IPS DF 4.7 (cell line): ENCODE measurements around the gene PTPRJ.
A peak's percentile ranks its signal among the peaks of the same experiment; 100 is the strongest.
"Not testable (repeated sequence)": the region's sequence is repeated elsewhere in the genome, so short reads cannot be mapped to it uniquely, and the experiment has no call there.

Experiments used
- DNase-seq: peaks from one replicate; pipeline ENCODE4 v3.0.0-alpha.2; 2013; ENCODE audit warnings: low spot score; ENCODE audit errors: extremely low read depth

Gene PTPRJ

DNA sequence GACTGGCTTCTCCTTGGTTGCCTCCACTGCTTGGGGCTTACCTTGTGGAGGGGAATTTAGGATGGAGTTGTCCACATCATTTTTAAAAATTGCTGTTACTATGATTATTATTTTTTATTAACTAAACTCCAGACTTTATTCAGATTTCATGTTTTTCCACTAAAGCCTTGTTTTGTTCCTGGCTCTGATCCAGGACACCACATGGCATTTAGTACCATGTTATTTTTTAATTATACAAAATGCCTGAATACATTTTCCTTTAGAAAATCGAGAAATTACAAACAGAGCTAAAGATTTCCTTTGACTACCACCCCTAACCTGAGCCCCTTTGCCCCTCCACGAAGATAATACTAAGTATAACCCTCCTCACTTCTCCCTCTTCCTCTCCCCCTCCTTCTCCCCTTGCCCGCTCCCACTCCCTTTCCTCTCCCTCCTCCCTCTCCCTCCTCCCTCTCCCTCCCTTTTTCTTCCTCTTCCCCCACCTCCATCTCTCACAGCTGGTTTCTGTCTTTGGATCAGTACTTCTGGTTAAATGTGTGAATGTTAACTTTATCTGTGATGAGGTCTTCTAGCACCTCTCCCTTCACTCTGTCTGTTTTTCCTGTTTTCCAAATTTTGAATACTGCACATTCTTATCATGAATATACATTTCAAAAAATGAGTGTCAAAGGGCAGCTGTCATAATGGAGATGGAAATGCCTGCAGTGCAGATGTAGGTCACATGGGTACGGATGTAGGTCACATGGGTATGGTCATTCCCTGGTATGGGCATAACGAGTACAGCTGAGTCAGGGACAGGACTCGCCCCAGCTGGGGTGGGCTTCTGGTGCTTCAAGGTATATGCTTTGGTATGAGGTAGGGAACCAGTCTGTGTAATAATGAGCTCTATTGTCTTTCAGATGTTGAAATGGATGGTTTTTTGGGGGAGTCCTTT, 181.9 kb downstream of the PTPRJ start:
- DNase-seq = no peak

DNA sequence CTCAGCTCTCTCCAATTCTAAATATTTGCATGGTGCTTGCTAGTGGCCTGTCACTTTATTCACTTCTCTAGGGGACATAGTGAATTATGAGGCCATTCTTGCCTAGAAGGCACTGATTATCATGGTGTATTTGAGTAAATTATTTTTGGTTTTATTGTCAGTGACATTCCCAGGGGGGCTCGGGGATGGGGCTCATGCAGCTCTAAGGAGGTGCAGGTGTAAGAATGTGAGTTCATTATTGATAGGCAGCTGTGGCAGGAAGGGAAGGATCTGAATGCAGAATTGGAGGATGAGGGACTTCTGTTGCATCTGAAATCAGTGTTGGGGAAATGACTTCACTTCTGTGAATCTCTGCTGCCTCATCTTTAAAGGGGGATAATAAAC, 182.5 kb downstream of the PTPRJ start:
- no peak for DNase-seq

DNA sequence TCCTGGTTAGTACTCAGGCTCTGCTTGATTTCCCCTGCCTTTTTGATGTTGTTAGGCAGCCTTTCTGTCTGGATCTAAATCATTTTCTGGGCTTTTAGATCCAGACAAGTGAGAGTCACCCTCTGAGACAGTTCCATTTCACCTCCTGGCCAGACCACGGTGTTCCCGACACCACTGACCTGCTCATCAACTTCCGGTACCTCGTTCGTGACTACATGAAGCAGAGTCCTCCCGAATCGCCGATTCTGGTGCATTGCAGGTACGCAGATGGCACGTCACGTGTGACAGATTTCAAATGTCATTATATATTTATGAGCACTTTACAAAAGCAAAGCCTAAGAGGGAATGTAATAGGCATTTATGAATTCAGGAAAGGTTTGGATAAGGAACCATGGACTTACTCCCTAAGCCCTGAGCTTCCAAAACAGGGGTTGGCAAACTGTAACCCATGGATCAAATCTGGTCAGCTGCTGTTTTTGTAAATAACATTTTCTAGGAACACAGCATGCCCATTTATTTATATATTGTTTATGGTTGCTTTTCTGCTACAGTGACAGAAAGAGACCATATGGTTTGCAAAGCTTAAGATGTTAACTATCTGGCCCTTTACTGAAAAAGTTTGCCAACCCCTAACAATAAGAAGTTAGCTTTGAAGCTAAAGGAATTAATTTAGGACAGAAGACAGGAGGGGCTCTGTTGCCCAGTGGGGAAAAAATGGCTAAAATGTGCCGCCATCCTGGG, 183.2 kb downstream of the PTPRJ start:
- DNase-seq = no peak

DNA sequence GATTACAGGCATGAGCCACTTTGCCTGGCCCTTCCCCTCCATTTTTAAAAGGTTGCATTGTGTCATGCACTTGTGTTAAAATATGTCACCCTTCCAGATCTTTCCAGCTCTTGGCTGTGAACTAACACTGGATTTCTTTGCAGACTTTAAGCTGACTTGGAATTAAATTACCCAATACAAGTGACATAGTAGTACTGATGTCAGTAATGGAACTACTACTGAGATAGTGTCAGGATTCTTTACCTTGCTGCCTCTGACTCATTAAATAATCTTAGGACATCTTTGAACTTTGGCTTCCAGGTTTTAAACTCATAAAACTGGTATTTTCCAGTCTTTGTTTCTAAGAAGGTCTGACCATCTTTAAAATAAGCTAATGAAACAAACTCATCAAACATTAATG, 184.5 kb downstream of the PTPRJ start:
- no peak for DNase-seq

DNA sequence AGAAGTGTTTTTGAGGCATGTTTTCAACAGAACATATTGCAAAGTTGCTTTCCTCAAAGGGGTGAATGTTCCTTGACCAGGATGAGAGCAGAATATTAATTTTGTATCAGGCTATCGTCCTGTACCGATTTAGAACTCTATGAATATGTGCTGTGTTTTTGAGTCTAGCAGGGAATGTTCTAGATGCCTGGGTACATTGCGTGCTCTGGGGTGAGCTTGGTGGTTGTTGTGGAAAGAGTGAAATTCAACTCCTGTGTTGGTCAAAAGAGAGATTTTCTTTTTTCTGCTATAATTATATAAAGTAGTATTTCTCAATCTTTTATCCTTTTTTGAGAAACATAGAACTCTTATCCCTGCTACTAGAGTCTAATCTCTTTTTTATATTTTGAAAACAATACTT, 185.1 kb downstream of the PTPRJ start:
- DNase-seq = no peak

DNA sequence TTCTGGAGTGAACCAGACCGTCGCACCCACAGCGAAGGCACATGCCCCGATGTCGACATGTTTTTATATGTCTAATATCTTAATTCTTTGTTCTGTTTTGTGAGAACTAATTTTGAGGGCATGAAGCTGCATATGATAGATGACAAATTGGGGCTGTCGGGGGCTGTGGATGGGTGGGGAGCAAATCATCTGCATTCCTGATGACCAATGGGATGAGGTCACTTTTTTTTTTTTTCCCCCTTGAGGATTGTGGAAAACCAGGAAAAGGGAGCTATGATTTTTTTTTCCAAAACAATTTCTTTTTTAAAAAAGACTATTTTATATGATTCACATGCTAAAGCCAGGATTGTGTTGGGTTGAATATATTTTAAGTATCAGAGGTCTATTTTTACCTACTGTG, 187.0 kb downstream of the PTPRJ start:
- DNase-seq = no peak

DNA sequence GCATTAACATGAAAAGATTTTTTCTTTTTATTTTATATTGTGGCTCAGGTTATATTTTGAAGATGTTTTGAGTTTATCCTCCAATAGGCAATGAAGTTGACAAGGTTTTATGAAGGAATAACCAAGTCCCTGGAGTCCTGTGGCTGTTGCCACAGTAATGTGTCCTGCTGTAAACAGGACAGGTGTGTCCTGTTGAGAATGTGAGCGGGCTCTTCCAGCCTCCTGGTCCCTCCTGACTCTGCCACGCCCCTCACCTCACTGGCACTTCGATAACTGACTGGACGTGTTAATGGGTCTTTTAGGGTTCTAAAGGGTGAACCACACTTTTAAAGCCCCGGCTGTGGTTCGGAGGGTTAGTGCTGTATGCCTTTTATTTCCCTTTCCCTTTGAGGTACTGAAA, 188.5 kb downstream of the PTPRJ start:
- no peak for DNase-seq

DNA sequence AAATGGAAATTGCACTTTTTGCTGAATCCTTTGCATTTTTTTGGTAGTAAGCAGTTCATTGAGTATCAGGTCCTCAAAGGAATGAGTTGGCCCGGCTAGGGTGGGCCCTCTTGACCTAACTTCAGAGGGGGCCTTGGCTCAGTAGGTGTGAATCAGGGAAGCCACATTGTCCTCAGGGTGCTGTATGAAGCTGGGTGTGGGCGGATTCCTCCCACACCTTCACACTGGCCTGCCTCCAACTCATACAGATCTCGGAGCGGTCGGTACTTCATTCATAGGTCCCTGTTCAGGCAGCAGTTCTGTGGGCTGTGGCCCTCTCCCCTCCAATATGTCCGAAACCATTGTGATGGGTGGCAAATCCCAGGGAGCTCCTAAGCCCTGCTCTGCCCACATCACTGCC, 188.9 kb downstream of the PTPRJ start:
- DNase-seq = no peak

DNA sequence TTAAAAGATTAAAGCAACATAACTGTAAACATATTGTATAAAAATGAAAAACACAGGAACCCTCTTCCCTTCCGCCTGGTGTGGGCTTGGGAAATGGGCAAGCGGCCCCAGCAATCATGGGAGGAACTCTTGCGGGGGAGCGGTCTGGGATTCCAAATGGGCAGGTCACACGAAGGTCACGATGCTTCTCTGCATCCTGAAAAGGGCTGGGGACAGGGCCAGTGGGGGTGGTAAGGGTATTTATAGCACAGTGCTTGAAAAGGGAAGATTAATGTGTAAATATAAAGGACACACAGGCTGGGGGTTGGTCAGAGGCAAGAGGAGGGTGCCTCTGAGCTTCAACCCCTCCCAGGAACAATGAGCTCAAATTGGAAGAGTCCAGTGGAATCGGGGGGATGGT, 189.4 kb downstream of the PTPRJ start:
- no peak for DNase-seq

DNA sequence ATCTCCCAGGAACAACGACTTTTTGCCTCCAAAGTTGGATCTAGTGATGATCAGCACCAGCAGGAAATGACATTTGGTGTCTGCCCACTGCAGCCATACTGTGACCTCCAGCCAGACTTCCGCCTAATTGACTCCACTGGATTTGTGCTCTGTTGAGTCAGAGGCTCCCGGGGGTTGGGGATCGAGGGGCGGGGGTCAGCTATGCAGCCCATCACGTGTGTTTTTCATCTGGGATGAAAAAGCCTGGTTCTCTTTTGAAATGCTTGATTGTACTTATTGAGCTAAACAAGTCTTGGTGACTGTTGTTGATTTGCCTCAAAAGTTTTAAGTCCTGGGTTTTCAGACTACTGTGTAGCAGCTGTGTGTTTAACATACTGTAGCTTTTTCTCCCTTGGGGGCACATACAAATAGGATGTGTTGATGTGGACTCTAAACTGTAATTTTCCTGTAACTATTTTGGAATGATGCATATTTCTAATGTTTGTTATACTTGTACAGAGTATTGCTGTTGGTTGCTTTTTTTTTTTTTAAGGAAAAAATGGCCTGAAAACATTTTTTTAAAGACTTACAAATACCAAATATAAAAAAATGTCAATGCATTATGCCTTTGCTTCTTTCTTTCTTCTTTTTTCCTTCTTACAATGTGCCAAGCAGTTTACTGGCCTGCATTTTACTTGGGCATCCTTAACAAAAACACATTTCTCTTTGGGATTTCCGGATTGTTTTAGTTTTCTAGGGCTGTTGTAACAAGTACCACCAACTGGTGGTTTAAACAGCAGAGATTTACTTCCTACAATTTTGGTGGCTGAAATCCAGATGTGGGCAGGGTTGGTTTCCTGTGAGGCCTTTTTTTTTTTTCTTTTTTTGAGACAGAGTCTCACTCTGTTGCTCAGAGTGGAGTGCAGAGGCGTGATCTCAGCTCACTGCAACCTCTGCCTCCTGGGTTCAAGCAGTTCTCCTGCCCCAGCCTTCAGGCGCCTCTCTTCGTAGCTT, 190.2 kb downstream of the PTPRJ start:
- no peak for DNase-seq

DNA sequence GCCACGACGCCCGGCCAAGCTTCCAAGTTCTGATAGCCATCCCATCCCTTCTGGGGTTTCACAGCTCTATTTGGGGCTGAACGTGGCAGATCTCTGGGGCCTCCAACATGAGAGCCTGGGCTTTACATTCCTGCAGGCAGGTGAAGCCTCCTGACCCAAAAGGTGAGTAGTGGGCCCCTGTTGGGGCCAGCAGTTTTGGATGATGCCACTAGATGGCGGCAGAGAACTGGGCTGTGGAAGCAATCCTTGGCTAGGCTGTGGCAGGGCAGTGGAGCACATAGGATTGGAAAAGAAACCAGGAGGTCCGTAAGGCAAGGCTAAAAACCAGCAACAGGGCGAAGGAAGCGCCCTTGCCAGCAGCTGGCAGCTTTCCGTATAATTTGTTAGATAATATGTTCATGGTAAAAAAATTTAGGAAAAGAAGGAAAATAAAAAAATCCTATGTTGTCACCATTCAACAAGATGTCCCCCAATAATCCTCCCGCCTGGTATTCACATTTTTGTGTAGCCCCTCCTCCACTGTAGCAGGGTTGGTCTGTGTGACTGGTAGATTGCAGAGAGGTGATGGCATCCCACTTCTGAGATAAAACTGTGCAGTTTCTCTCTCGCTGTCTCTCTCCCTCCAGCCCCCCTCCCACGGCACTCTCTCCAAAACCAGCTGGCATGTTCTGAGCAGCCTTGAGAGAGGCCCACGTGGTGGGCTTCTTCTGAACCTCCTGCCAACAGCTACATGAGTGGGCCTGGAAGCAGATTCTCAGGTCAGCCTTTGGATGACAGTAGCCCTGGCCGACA, 192.7 kb downstream of the PTPRJ start:
- DNase-seq = peak; percentile 56

DNA sequence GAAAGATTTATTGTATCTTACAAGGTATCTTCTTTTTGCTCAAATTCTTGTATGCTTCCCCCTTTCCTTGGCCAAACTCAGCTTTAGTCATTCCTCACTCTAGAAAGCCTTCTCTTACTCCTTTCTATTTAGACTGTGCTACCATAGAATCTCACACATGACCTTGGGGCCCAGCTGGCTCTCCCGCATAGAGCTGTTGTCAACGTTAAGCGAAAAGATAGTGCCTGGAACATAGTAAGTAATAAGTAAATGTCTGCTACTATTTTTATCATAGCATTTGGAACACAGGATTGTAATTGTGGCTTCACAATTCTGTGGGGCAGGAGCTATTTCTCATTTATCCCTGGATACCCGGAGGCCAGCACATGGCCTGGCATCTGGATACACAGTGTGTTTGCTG, 197.3 kb downstream of the PTPRJ start:
- no peak for DNase-seq

DNA sequence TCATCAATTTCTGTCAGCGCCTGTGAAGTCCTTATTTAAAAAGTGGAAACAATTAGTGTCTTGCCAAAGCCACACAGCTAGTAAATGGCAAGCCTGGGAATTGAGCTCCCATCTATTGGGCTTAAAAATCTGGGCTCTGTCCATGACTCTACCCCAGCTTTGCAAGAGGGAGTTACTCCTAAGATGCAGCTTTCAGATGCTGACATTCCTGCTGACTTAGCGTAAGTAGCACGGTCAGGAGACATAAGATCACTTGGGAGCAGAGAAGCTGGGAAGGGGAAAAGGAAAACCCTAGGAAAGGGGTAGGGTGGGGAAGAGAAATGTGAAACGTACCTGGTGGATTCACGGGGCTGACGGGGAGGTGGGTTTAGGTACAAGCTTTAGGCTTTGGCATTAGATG, 200.3 kb downstream of the PTPRJ start:
- no peak for DNase-seq

DNA sequence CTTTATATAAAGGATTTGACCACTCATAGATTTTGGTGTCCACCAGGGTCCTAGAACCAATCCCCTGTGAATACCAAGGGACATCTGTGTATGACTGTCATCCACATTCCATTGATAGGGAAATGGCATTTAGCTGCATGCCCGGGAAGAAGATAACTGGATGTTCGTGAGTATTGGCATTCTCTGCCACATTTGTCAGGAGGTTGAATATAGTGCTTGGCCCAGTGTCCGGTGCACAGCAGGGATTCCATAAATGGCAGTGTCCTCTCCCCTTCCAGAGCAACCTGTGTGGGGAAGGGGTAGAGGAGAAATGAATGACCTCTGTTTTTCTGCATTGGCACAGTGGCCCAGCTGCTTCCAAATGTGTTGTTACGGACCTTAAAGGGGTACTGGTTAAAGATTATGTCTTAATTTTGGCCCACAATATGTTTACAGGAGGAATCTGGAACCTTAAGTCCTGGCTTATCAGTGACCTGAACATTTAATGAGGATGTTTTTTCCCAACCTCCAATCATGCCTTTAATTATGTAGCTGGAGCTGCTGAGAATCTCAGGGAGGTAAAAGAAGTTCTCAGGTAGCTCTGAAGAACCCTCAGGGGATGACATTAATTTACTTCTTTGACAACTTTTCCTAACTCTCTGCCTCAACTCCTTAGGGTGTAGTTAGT, 202.6 kb downstream of the PTPRJ start:
- no peak for DNase-seq

DNA sequence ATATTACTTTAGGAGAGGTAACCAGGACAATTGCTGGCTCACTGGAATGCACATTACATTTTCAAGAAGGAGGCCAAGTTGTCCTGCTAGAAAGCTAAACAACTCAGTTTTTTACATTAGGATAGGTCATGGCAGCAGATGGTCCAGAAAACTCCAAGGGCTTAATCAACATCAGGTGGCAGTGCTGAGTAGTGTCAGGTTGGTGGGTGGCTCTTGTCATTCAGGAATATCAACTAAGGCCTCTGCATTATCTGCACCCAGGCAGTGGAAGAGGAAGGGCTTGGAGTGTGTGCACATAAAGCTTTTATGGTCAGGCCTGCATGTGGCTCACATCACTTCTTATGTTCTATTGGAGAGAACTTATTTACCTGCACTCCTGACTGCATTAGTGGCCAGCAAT, 204.1 kb downstream of the PTPRJ start:
- no peak for DNase-seq

DNA sequence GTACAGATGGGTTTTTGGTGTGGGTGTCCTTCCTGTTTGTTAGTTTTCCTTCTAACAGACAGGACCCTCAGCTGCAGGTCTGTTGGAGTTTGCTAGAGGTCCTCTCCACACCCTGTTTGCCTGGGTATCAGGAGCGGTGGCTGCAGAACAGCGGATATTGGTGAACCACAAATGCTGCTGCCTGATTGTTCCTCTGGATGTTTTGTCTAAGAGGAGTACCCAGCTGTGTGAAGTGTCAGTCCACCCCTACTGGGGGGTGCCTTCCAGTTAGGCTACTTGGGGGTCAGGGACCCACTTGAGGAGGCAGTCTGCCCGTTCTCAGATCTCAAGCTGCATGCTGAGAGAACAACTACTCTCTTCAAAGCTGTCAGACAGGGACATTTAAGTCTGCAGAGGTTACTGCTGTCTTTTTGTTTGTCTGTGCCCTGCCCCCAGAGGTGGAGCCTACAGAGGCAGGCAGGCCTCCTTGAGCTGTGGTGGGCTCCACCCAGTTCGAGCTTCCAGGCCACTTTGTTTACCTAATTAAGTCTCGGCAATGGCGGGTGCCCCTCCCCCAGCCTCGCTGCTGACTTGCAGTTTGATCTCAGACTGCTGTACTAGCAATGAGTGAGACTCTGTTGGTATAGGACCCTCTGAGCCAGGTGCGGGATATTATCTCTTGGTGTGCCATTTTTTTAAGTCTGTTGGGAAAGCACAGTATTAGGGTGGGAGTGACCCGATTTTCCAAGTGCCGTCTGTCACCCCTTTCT, 210.7 kb downstream of the PTPRJ start:
- DNase-seq = not testable (repeated sequence)

DNA sequence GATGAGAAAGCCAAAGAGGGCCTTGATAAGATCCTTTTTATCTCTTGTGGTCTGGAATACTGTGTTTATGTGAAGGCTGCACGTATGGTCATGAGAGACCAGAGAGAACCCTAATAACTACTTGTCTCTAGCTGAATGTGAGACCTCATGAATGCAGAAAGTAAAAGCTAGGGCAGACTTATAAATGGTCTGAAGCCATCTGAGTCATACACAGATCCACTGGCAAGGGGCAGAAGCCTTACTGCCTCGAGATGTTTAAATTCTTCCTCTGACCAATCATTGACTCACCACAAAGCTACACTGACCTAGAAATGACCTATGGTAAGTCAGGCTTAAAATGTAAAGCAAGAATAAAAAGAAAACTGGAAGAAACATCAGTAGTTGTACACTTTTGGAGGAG, 213.5 kb downstream of the PTPRJ start:
- DNase-seq = no peak

DNA sequence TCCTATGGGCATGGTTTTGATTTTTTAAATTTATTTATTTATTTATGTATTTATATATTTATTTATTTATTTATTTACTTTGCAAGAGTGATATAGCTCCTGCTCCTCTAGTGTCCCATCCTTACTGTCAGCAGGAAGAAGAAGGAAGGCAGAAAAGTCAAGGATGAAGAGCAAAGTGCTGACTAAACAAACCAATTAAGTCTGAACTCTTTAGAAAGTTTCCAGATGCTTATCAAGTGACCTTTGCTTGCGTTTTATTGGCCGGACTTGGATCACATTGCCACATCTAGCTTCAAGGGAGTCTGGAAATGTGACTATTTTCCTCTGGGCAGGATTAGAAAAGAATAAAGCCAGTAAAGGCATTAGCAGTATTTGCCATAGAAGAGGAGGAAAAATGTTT, 227.5 kb downstream of the PTPRJ start:
- DNase-seq = no peak

DNA sequence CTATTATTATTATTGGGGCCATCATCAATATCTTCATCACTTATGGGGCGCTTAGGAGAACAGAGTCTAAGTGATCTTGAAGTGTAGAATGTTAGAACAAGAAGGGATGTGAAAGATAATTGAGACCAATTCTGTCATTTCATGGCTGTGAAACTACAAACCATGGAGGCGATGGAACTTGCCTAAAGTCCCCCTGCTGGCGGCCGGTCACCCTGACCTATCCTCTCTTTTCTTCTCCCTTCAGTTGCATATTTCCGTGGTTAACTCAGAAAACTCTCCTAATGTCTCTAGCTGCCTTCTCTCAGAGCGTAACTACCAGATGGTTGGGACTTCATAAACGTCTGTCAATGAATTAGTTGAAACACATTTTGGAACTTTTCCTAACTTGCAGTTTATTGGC, 229.7 kb downstream of the PTPRJ start:
- no peak for DNase-seq

DNA sequence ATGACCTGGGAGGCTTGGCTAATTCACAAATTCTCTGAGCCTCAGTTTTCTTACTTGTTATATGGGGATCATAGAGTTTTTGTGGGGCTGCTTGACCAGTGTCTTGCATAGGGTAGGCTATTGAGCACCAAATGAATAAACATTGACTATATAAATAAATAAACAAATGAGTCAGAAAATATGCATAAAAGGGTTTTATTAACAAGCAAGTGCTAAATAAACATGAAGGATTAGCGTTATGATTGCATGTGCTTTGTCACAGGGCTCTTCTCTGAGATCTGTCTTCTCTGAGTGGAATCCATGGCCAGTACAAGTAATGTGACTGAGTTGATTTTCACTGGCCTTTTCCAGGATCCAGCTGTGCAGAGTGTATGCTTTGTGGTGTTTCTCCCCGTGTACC, 236.2 kb downstream of the PTPRJ start, which contains the start of gene OR4B1:
OR4B1 (plus strand) TSS at position 301 of the 400 bp plus-strand sequence; CDS start at position 301, 0 bp downstream.
- no peak for DNase-seq
